ENCODE results near the gene RAPGEF6.

Gene RAPGEF6

DNA sequence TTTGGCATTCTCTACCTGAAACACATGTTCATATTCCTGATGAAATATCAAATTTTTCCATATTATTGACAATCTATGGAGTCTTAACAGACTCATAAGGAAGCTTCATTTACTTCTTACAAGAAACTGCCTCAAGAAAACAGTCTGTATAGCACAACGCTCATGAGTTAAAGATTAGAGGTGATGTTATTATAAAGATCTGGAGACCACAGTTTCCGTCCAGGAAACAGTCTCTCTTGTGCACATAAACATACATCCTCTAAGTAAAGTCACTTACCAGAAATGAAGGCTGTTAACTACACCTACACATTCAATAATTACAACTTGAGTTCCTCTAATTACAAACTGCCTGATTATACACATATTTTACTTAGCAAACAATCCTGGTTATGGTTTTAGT lies 86.9 kb downstream of the RAPGEF6 start:
- no peak for DNase-seq (ENCODE audit: low read depth in 2 of 2)

DNA sequence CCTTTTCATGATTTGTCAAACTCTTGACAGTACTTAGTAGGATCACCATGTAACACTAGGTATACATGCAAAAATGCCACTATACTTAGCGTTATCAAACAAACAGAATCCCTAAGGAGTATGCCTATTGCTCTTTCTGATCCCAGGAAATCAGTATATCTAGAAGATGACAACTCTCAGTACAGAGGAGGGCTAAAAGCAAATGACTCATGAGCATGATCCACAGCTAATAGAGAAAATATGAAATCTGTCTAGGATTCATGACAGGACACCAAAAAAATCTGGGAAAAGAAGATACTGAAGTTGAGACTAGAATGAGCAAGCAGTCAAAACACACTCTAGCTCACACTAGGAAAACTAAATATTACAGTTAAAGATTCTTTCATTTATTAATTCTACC lies 89.2 kb downstream of the RAPGEF6 start:
- DNase-seq (ENCODE audit: low read depth in 2 of 2): no peak

DNA sequence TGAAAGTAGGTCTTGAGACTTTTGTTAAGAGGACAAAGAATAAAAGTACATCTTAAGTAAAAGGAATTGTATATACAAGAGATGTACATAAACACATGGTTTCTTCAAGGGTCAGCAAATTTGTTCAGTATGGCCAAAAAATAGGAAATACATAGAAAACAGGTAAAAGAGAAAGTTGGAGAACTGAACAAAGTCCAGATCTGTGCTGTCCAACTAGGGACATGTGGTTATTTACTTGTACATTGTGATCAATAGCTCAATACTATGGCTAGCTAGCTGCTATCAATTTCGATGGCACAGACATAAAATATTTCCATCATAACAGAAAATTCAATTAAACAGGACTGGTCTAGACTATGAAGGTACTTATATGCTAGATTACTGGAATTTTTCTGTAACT lies 92.3 kb downstream of the RAPGEF6 start:
- no peak for DNase-seq (ENCODE audit: low read depth in 2 of 2)

DNA sequence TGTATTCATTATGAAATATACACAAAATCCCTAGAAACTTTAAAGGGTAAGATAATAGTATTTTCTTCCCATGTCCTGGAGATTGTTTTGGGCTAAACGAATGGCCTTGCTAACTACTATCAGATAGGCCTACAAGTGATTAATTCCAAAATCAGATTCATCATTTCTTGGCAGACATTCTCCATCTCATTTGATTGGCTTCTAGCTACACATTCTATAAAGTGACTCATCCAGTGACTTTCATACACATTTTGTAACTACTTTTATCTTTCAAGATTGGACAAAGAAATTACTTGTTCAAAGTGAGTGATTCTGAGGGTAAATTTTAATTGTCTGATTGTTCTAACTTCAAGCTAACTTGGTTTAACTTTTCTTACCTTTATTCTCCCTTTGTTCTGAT lies 93.3 kb downstream of the RAPGEF6 start:
- DNase-seq (ENCODE audit: low read depth in 2 of 2): no peak

DNA sequence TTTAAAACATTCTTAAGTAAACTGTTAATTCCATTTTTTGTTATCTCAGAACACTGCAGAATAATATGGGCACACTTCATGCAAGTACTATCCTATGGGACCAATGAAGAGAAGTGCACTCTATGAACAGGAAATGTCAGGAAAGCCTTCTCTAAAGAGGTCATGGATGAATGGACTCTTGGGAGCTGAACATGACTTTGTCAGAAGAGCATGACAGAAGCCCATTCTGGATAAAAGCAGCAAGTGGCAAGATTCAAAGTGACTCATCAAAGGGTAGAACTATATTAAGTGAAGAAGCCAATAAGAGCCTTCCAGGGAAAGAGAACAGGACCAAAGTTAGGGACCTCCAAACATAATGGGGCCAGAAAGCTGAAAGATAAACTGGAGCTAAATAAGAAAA lies 94.0 kb downstream of the RAPGEF6 start:
- DNase-seq (ENCODE audit: low read depth in 2 of 2): no peak

DNA sequence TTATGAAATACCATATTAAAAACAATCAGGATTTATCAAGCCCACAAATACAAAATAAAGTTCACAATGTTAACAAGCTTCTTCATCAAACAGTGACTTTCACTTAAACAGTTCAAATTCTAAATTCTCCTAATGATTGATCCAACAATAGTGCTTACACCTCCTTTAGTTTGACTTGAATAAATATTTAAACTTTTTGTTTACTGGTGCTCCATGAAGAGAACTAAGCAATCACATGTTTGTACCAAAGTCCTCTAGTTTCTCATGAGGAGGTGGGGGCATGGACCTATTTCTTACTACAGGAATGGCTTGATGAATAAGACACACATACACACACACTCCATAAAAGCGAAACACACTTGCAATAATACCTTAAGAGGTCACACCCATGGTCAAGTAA lies 95.8 kb downstream of the RAPGEF6 start:
- DNase-seq (ENCODE audit: low read depth in 2 of 2): no peak

DNA sequence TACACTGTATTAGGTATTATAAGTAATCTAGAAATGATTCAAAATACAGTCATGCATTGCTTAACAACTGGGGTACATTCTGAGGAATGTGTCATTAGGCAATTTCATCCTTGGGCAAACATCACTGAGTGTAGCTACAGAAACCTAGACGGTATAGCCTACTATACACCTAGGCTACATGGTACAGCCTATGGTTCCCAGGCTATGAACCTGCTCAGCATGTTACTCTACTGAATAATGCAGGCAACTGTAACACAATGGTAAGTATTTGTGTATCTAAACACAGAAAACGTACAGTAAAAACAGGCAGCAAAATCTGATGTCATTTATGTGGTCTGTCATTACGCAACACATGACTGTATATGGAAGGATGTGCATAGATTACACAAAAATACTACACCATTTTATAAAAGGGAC lies 96.8 kb downstream of the RAPGEF6 start:
- DNase-seq (ENCODE audit: low read depth in 2 of 2): no peak

DNA sequence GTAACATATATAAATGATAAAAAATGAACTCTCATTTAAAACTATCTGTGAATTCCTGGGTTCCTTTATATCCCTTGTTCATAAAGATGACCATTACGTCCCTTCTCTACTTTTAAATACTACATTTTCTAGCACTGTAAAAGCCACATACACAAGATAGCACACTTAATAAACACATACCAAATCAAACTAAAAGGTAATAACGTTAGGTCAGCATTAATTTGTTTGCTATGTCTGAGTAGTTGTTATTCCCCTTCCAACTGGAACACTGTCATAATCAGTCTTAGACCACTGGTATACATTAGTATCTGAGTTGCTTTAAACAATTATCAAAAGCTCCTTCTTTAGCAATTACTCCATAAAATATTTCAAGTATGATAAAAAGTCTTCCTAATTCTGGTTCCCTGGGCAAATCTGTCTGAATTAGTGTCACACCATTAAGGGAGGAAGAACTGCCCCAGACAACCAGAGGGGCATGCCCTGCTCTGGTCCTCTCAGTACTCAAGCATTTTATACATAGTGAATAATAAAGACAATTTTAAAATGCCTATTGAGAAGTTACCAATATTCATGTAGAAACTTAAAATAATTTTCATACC lies 98.1 kb downstream of the RAPGEF6 start:
- no peak for DNase-seq (ENCODE audit: low read depth in 2 of 2)

DNA sequence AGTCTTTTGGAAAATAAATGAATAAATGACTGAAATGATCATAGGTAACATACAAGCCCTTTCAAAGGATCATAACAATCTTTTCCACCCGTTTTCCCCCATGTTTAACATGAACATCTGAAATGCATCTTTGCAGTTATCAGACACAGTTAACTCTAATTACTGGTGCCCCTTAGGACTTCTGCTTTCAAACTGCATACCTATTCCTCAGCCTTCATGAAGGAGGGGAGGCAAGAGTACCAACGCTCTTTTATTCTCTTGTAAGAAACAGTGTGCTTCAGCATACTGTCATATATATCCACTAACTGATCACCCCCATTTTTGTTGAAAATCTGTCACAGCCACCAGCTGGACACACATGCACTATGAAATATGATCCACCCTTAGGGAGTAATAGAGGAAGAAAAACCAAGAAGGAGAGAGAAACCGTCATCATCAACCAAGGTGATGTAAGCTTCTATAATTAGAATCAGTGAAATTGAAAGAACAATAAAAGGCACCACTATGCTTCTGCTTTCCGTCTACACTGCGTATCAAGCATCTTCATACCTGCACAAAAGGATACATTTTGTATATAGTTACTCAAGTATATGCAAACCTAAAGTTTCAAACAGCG lies 98.7 kb downstream of the RAPGEF6 start:
- no peak for DNase-seq (ENCODE audit: low read depth in 2 of 2)

DNA sequence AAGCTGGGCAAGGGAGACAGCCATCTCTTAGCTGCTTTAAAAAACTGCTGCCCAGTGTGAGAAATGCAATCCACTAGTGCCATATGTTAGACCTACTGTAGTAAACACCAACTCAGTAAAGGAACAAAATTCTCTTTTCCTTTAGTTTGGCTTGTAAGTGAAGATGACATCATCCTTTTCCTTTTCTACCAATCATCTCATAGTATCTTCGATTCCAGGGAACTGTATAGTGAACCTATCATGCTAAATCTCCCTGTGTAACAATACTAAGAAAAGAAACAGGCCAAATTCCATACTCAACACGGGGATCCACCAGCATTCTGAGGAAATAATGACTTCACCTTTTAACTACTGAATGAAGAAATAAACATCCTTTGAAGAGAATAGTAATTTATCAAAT lies 100.1 kb downstream of the RAPGEF6 start:
- DNase-seq (ENCODE audit: low read depth in 2 of 2): no peak

DNA sequence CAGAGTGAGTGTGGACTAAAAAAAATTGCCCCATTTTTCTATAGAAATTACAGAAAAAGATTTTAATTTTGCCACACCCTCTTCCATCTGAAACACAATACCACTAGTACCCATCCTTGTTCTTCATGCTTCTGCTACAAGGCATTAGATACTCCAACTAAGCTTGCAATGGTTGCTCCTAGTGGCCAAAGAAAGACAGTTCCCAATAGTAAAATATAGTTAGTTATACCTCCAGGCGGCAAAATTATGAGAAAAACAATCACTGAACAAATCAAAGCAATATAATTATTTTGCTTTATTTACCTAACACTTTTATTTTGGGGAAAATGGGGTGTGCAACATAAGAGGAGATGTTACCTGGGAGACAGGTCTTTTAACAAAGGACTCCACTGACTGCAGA lies 101.2 kb downstream of the RAPGEF6 start:
- DNase-seq (ENCODE audit: low read depth in 2 of 2): no peak

DNA sequence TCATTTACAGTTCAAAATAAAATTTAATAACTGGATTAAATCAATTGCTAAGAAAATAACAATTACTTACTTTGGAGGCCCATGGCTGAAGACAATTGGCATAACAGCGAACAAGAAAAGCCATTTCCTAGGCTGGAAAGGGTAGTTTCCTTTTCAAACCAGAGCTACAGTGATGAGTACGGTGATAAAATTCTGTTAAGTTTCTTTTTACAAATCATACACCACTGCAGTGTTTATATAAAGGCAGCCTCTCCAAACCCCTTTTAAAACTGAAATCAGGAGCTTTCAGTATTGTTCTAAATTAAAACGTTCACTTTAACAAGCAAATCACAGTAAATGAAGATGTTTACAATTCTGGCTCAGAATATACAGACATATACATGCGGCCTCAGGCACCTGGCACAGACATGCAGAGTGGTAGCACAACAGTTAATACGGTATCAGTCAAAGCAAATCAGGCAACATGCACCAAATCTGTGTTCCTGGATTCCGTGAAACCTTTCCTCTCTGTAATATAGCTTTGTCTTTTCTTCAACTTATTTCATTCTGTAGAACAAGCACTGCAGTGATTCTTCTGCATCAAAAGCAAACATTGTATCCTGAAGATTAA lies 102.9 kb downstream of the RAPGEF6 start:
- no peak for DNase-seq (ENCODE audit: low read depth in 2 of 2)

DNA sequence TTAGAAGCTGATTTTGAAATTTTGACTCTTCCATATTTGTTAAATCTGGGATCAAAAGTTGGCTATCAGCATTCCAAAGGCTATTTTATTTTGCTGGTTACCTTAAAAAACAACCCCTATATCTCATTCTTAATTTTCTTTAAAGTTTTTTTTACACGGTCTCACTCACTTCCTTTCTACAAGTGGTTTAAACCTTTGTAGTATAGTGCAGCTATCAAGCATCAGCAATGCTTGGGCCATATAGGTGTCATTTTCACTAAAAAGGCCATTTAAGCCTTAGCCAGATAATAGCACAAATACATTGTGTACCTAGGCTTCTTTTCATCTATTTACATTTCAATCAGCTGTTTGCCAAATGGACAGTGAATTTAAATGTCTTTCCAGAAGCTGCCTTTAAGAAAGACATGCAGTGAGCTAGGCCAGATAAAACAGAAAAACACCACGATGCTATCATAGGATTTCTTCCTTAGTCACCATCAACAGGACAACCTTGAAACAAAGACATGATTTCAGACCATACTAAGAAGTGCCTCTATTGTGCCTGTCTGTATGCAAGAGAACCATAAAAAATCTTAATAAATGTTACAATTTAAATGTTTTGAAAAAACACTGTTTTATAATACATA lies 104.2 kb downstream of the RAPGEF6 start:
- no peak for DNase-seq (ENCODE audit: low read depth in 2 of 2)

DNA sequence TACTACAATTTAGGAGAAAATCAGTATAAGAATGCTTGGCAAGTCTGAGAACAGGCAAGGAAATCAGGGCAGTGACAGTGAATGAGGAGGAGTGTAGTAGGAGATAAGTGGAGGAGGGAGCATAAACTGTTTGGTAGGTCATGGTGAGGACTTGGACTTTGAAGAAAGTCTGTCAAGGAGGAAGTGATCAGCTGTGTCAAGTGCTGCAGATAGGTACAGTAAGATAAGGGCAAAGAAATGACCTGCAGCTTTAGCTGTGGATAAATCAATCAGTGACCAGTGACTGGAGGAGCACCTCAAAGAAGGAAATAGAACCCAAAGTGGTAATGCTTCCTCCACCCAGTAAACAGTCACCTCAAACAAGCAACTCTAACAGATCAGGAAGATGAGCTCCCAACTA lies 106.3 kb downstream of the RAPGEF6 start:
- no peak for DNase-seq (ENCODE audit: low read depth in 2 of 2)

DNA sequence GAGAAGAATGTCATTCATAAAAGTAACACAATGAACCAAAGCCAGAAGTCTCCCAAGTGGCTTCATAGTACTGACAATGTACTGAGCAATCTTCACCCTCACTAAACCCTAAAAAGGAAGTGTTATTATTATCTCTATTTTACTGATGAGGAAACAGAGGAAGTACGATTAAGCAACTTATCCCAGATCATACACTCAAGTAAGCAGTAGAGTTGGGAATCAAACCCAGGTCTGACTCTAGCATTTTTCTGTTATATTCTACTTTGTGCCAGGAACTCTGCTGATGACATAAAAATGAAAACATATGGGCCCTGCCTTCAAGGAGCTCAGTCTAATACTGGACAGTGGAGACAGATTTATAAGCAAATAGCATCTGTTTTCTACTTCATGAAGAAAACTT lies 109.2 kb downstream of the RAPGEF6 start:
- no peak for DNase-seq (ENCODE audit: low read depth in 2 of 2)

DNA sequence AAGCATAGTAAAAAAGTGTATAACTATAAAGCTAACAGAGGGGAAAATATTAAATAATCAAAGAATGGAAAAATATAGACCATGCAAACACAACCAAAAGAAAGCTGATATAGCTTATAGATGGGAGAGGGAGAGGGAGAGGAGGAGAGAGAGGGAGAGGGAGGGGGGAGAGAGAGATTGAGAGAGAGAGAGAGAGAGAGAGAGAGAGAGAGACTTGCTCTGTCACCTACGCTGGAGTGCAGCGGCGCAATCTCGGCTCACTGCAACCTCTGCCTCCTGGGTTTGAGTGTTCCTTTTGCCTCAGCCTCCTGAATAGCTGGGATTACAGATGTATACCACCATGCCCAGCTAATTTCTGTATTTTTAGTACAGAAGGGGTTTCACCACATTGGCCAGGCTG lies 110.6 kb downstream of the RAPGEF6 start:
- DNase-seq (ENCODE audit: low read depth in 2 of 2): no peak

DNA sequence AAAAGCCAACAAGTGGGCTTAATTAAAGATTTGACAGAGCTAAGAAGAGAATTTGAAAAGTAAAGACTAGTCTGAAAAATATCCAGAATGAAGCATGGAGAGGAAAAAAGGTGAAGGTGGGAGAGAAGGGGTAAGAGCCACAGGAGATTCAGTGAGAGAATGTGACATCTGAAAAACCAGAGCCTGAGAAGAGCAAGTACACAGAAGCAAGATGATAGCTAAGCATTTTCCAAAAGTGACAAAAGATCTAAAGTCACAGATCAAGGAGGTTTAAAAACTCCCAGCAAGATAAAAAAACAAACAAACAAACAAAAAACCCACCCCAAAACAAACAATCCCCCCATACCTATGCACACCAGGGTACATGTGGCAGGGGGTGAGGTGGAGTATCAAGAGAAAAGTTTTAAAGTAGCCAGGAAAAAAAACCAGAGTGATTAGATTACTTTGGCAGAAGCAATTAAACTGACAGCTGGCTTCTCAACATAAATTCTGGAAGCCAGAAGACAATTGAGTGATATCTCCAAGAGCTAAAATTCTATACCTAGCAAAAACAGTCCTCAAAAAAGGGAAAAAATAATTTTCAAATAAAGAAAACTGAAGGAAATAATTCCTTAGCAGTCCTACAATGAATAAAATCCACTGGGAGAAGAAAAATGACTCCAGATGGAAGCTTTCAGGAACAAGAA lies 111.4 kb downstream of the RAPGEF6 start:
- DNase-seq (ENCODE audit: low read depth in 2 of 2): no peak

DNA sequence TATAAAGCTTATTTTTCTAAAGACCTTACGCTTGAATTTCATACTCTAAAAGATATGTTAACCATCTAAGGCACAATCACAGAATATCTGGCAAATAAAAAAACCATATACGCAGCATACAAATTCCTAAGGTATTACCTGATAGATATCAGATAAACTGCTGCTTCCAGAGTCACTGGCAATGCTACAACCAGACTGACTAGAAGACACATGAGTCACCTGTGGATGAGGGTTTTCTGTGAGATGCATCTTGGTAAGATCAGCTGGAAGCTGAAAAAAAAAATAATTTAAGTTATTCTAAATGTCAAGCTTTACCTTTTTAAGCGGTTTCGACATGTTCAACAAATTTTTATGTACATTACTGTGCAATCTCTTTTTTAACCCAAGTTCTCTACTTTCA lies 113.8 kb downstream of the RAPGEF6 start:
- DNase-seq (ENCODE audit: low read depth in 2 of 2): no peak

DNA sequence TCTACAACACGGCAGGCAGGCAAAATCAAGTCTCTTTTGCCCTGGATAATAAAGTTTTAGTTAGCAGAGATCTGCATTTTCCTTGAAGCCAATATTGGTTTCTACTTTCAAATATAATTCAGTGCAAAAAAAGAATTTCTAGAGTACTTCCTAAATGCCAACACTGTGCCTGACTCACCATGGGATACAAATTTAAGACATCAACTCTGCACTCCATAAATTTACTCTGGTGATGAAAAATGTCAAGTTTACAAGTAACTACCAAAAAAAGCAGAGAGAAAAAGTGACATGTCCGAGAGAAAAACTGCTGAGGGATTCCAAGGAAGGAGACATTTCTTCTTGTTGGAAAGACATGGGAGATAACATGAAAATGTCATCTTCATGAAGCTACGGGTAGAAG lies 119.7 kb downstream of the RAPGEF6 start:
- DNase-seq (ENCODE audit: low read depth in 2 of 2): no peak

DNA sequence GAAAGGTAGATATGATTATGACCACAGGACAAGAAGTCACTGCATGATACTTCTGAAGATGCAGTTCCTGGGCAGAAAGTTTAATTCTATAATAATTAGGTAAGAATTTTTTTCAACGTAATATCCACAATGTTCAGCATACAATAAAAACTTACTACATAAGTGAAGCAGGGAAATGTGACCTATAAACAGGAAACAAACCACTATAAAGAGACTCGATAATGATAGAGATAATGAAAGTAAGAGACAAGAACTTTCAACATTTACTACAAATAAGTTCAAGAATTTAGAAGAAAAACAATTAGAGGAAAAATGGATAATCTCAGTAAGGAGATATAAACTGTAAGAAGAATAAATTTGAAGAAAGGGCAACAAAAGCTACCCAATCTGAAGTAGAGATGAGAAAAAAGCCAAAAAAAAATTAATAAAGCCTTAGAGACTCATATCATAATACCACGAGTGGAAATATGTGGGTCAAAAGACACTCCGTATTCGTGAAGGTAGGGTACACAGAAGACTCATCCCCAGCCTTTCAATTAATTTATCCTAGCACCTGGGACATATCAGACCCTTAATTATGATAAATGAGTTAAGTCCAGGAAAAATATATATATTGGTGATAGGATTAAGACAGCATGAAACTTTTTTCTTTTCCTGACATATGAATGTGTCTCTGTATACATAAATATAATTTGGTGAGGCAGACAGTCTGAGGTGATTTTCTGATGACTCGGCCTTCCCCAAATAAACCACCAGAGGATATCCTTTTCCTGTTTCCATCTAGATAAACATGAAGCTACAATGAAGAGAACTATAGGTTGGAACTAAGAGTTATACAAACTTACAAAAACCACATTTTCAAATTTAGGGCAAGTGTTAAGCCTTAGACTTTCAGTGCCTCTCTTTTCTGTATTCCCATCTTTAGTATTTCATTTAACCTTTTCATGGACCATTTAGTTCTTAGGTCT lies 120.4 kb downstream of the RAPGEF6 start:
- no peak for DNase-seq (ENCODE audit: low read depth in 2 of 2)

DNA sequence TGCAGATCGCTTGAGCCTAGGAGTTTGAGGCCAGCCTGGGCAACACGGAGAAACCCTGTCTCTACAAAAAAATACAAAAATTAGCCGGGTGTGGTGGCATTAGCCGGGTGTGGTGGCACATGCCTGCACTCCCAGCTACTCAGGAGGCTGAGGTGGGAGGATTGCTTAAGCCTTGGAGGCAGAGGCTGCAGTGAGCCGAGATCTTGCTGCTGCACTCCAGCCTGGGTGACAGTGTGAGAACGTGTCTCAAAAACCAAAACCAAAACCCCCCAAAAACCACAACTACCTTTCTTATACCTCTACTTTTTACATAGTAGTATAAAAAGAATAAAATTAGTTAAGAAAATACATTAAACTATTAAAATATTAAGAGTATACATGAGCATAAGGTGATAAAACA lies 121.2 kb downstream of the RAPGEF6 start:
- DNase-seq (ENCODE audit: low read depth in 2 of 2): no peak

Measured in stimulated activated CD4-positive, alpha-beta T cell treated with anti-CD3 and anti-CD28 coated beads, Interleukin-4, amount 100 ng/mL, for 48 hours (primary cell).